GM13976 (cell line): ENCODE measurements around the gene LPP.
"Not testable (repeated sequence)": the region's sequence is repeated elsewhere in the genome, so short reads cannot be mapped to it uniquely, and the experiment has no call there.

Experiments used
- DNase-seq: peaks from one replicate; pipeline ENCODE4 v3.0.0; 2012; ENCODE audit warnings: low spot score
- in situ Hi-C: fragments of 300-500 bp; cut with MboI; formaldehyde crosslinking; loops from one replicate; pipeline ENCODE4 v1.12.0; 2022; ENCODE audit warnings: low sequenced_read_pairs, mixed read lengths, inconsistent platforms; ENCODE audit not compliant: unreplicated experiment
- TF ChIP-seq, protein P1 (sequence below): IDR thresholded peaks from 2 replicates; pipeline ENCODE4 v1.5.1; 2012; ENCODE audit warnings: borderline replicate concordance, mild to moderate bottlenecking; ENCODE audit not compliant: insufficient read depth; ENCODE audit errors: extremely low read depth, missing control alignments, control extremely low read depth

LPP gene

DNA sequence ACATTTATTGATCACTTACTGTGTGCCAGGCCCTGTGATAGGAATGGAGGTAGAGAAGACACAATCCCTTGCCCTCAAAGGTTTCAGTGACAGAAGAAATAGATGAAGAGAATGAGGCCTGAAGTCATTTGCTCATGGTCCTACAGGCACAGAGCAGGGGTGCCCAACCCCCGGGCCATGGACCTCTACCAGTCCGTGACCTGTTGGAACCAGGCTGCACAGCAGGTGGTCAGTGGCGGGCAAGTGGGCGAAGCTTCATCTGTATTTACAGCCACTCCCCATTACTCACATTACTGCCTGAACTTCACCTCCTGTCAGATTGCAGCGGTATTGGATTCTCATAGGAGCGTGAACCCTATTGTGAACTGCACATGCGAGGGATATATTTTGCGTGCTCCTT, 480.3 kb downstream of the LPP start:
- TF ChIP-seq, protein P1, sequence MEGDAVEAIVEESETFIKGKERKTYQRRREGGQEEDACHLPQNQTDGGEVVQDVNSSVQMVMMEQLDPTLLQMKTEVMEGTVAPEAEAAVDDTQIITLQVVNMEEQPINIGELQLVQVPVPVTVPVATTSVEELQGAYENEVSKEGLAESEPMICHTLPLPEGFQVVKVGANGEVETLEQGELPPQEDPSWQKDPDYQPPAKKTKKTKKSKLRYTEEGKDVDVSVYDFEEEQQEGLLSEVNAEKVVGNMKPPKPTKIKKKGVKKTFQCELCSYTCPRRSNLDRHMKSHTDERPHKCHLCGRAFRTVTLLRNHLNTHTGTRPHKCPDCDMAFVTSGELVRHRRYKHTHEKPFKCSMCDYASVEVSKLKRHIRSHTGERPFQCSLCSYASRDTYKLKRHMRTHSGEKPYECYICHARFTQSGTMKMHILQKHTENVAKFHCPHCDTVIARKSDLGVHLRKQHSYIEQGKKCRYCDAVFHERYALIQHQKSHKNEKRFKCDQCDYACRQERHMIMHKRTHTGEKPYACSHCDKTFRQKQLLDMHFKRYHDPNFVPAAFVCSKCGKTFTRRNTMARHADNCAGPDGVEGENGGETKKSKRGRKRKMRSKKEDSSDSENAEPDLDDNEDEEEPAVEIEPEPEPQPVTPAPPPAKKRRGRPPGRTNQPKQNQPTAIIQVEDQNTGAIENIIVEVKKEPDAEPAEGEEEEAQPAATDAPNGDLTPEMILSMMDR = no peak
- no peak for DNase-seq
- in situ Hi-C loops = no loop called here

DNA sequence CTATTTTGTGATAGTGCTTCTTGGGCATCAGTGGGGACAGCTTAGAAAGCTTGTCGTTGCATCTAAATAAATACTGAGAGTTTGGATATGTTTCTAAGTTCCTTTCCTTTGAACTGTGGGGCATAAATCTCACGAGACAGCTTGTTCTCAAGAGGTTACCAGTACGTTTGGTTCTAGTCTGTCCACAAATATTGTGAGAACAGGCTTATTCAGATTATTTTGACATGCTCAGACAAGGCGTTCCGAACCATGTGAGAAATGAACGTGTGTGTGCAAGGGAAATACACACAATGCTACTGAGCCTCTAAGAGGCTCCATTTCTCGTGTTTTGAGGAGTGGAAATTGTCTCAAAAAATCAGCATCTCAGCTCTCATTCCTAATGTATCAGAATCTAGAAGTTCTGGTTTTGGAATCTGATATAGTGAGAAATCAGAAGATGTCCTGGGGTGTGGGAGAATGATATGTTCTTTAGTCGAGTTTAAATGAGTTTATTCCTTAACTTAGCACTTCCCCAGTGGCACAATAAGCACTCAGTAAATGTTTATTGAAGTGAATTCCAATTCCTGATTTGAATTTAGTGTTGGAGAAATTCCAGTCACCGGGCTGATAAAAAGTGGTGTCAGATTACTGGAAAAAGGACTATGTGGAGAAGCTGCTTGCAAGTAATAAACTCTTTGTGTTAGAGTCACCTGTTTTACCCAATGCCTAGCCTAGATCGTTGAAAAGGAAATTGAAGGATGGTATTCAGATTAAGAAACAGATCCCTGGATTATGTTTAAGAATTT, 481.5 kb downstream of the LPP start:
- no peak for DNase-seq
- in situ Hi-C loops = no loop called here
- TF ChIP-seq, protein P1 = no peak

DNA sequence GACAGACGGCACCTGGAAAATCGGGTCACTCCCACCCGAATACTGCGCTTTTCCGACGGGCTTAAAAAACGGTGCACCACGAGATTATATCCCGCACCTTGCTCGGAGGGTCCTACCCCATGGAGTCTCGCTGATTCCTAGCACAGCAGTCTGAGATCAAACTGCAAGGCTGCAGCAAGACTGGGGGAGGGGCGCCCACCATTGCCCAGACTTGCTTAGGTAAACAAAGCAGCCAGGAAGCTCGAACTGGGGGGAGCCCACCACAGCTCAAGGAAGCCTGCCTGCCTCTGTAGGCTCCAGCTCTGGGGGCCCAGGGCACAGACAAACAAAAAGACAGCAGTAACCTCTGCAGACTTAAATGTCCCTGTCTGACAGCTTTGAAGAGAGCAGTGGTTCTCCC, 482.3 kb downstream of the LPP start:
- DNase-seq, in situ Hi-C loops: not testable (repeated sequence)

DNA sequence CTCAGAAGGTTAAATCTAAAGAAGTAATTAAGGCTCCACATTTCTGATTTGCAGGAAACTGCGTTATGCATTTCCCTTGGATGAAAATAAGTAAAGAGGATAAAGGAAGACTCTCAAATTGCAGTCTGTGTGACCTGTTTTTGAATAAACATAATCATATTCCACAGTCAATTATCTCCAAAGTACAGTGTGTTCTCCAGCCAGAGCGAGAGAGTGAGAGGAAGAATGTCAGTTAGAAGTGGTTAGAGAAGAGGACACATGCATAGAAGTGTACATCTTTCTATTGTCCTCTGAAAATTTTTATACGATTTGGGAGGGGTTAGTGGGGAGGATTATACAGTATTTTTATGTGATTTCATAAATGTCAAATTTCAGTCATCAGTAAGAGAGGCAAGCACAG, 487.1 kb downstream of the LPP start:
- no peak for DNase-seq
- TF ChIP-seq, protein P1 = no peak
- in situ Hi-C loops = no loop called here

DNA sequence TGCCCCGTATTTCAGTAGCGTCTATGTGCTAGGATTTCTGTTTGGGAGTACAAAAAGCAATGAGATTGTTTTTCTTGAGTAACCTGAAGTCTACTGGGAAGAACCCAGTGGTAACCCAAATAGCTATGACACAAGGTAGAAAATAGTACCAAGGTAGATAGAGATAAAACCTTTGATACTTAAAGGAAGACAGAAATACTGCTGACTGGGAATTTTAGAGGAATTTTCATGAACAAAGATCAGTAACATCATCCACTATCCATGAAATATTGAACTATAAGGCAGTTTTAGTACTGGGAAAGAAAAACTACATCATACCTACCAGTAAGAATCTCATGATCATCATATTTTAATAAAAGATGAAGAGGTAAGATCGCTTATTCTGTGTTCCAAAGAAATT, 489.8 kb downstream of the LPP start:
- DNase-seq = no peak
- TF ChIP-seq, protein P1 = no peak
- in situ Hi-C loops = no loop called here

DNA sequence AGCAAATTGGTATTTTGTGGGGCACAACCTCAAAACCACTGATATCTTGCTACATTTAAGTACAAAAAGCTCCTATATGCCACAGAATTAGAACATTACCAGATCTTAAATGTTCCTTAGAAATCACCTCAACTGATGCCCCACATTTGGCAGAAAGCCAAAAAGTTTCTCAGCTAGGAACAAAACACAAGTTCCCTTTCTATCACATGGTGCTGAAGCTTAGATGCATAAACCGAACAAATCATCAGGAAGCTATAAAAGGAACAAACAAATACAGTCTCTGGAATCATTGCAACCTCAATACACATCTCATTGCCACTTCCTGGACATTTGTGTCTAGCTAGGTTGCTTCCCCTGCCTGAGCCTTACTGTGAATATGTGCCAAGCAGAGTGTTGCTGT, 492.6 kb downstream of the LPP start:
- TF ChIP-seq, protein P1 = no peak
- in situ Hi-C loops = no loop called here
- DNase-seq = no peak

DNA sequence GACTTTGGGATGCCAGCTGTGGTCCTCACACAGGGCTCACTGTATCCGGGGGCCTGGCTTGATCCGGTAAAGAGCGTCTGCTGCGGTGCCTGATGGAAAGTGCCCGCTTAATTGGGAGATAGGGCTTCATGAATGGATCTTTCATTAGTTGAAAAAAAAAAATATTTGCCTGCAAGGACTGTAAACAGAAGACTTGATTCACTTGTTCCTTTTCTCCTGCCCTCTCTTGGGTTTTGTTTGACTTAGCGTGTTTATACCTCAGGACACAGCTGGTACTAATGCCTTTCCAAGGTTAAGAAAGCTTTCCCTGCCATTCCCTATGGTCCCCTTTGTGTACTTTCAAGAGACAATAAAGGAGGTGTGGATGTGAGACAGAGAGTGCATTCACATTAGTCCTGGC, 493.3 kb downstream of the LPP start:
- no peak for DNase-seq
- TF ChIP-seq, protein P1 = no peak
- in situ Hi-C loops = no loop called here
